HepG2 (cell line): ENCODE measurements around the gene ANKRD13D. TPM values are rescaled to one million over a fixed set of nuclear protein-coding genes. Genes with fewer than 3 reads are reported as not detected.

Experiments
- ARID5B ChIP-seq: IDR thresholded peaks from 2 replicates; pipeline ENCODE4 v1.4.0; 2020; ENCODE audit warnings: mild to moderate bottlenecking, missing genetic modification reagents
- CENPT ChIP-seq: sonication (generic); formaldehyde crosslinking; IDR thresholded peaks from 2 replicates; pipeline ENCODE4 v1.8.0; 2022; ENCODE audit warnings: low read depth, mild to moderate bottlenecking, moderate library complexity, missing genetic modification reagents
- DNMT1 ChIP-seq: sonication (generic); formaldehyde crosslinking; IDR thresholded peaks from 2 replicates; pipeline ENCODE4 v1.5.1; 2020; ENCODE audit warnings: mild to moderate bottlenecking, missing genetic modification reagents
- EED ChIP-seq: sonication (generic); formaldehyde crosslinking; IDR thresholded peaks from 2 replicates; pipeline ENCODE4 v1.5.0; 2020; ENCODE audit warnings: mild to moderate bottlenecking, missing genetic modification reagents
- GLMP ChIP-seq: sonication (generic); formaldehyde crosslinking; IDR thresholded peaks from 2 replicates; pipeline ENCODE4 v1.9.0; 2021; ENCODE audit warnings: missing genetic modification reagents, mild to moderate bottlenecking, borderline replicate concordance
- HNF4A ChIP-seq: sonication (generic); formaldehyde crosslinking; IDR thresholded peaks from 2 replicates; pipeline ENCODE4 v1.4.0; 2020; ENCODE audit warnings: missing genetic modification reagents
- ISL2 ChIP-seq: sonication (generic); formaldehyde crosslinking; IDR thresholded peaks from 2 replicates; pipeline ENCODE4 v1.5.0; 2020; ENCODE audit warnings: missing genetic modification reagents
- JUND ChIP-seq: sonication (generic); formaldehyde crosslinking; IDR thresholded peaks from 2 replicates; pipeline ENCODE4 v1.8.0; 2022; ENCODE audit warnings: mild to moderate bottlenecking, missing genetic modification reagents
- KAT8 ChIP-seq: IDR thresholded peaks from 2 replicates; pipeline ENCODE4 v1.6.1; 2016; ENCODE audit warnings: missing genetic modification reagents, missing compliant biosample characterization
- MIXL1 ChIP-seq: IDR thresholded peaks from 2 replicates; pipeline ENCODE4 v1.6.1; 2016
- NR2F1 ChIP-seq, 2 experiments: fragments of 450-650 bp in 1 of 2; formaldehyde crosslinking in 1 of 2; IDR thresholded peaks; 2 replicates each; pipeline versions ENCODE4 v1.5.0 to v1.6.1; 2016 to 2020; ENCODE audit warnings: mild to moderate bottlenecking in 1 of 2, missing compliant biosample characterization in 1 of 2, missing genetic modification reagents in 1 of 2, moderate library complexity in 1 of 2
- PHF20 ChIP-seq: sonication (generic); formaldehyde crosslinking; IDR thresholded peaks from 2 replicates; pipeline ENCODE4 v1.5.0; 2020; ENCODE audit warnings: mild to moderate bottlenecking, missing genetic modification reagents
- POLR2A ChIP-seq, 2 experiments: IDR thresholded peaks; 2 replicates each; pipeline ENCODE4 v1.6.1; 2011; ENCODE audit warnings: low read depth in 2 of 2, low read length in 2 of 2, mild to moderate bottlenecking in 1 of 2, moderate library complexity in 1 of 2; ENCODE audit not compliant: insufficient read depth in 1 of 2
- PPARG ChIP-seq: conservative IDR thresholded peaks from 2 replicates; pipeline ENCODE4 v1.6.1; 2016; ENCODE audit warnings: missing biosample characterization, missing genetic modification reagents
- THAP11 ChIP-seq: IDR thresholded peaks from 2 replicates; pipeline ENCODE4 v1.6.1; 2016; ENCODE audit warnings: missing biosample characterization, missing genetic modification reagents
- ZBTB1 ChIP-seq: sonication (generic); formaldehyde crosslinking; IDR thresholded peaks from 2 replicates; pipeline ENCODE4 v1.4.0; 2020; ENCODE audit warnings: missing genetic modification reagents, borderline replicate concordance
- ZC3H4 ChIP-seq: sonication (generic); formaldehyde crosslinking; IDR thresholded peaks from 2 replicates; pipeline ENCODE4 v1.4.0; 2020; ENCODE audit warnings: missing genetic modification reagents, borderline replicate concordance
- ZNF101 ChIP-seq: sonication (generic); formaldehyde crosslinking; IDR thresholded peaks from 2 replicates; pipeline ENCODE4 v1.4.0; 2020; ENCODE audit warnings: mild to moderate bottlenecking, low read depth, missing genetic modification reagents, borderline replicate concordance
- ZNF512 ChIP-seq: sonication (generic); formaldehyde crosslinking; IDR thresholded peaks from 2 replicates; pipeline ENCODE4 v1.4.0; 2020; ENCODE audit warnings: mild to moderate bottlenecking, missing genetic modification reagents
- ZNF552 ChIP-seq: sonication (generic); formaldehyde crosslinking; IDR thresholded peaks from 2 replicates; pipeline ENCODE4 v1.9.0; 2022; ENCODE audit warnings: missing genetic modification reagents, mild to moderate bottlenecking, borderline replicate concordance
- ZNF576 ChIP-seq: sonication (generic); formaldehyde crosslinking; IDR thresholded peaks from 2 replicates; pipeline ENCODE4 v1.4.0; 2020; ENCODE audit warnings: mild to moderate bottlenecking, missing genetic modification reagents
- ZNF589 ChIP-seq: sonication (generic); formaldehyde crosslinking; conservative IDR thresholded peaks from 2 replicates; pipeline ENCODE4 v1.8.0; 2022; ENCODE audit warnings: mild to moderate bottlenecking, moderate library complexity, missing genetic modification reagents
- ZNF740 ChIP-seq: sonication (generic); formaldehyde crosslinking; IDR thresholded peaks from 2 replicates; pipeline ENCODE4 v1.4.0; 2020; ENCODE audit warnings: missing genetic modification reagents
- ZNF781 ChIP-seq: sonication (generic); formaldehyde crosslinking; IDR thresholded peaks from 2 replicates; pipeline ENCODE4 v1.5.1; 2020; ENCODE audit warnings: borderline replicate concordance, mild to moderate bottlenecking, missing genetic modification reagents; ENCODE audit errors: not compliant biosample characterization
- polyA plus RNA-seq, 8 experiments: library from polyadenylated mRNA; depleted of rRNA in 3 of 8; stranded (reverse) in 7 of 8; unstranded in 1 of 8; fragments of >200 nt; fragmentation: Illumina TruSeq in 4 of 8; extraction: Trizol in 4 of 8; gene quantifications; 2 replicates each; pipeline versions ENCODE4 v1.2.1 to v1.2.3, GENCODE V29; 2011 to 2016; ENCODE audit warnings: low read depth in 4 of 8, missing spikeins in 1 of 8, mixed read lengths in 1 of 8; ENCODE audit not compliant: insufficient read depth in 1 of 8
- total RNA-seq, 5 experiments: library from RNA; depleted of rRNA; stranded (reverse); fragments of >200 nt; fragmentation: Illumina TruSeq; extraction: Trizol; gene quantifications; 2 replicates each; pipeline ENCODE4 v1.2.3, GENCODE V29; 2016; ENCODE audit warnings: low read depth in 1 of 5

ANKRD13D gene
- total and polyA plus RNA-seq, 2 of the 13 experiments (the other 11 are each of a cell fraction or from before 2014, with no cell fraction given): 18.6 to 27.3 TPM

GRCh38 chr11:67303132-67303834, 14.2 kb downstream of the ANKRD13D start, which contains the start of gene SSH3 (continued):
- no peak for TF ChIP-seq ZNF552 (CRISPR knock-in tag)
- TF ChIP-seq JUND (CRISPR knock-in tag): no peak
- peak; percentile 24; the same call in 1 of the 2 replicates for TF ChIP-seq KAT8 (CRISPR knock-in tag)
- no peak for TF ChIP-seq ZNF740 (CRISPR knock-in tag)
- no peak; the same call in 1 of the 2 replicates for TF ChIP-seq CENPT (CRISPR knock-in tag)
- no peak for TF ChIP-seq MIXL1 (CRISPR knock-in tag)
- no peak for TF ChIP-seq ARID5B (CRISPR knock-in tag)
- no peak; the same call in 1 of the 2 replicates for TF ChIP-seq ISL2 (CRISPR knock-in tag)
- no peak for TF ChIP-seq ZNF781
- 0 out of 4 replicates have a peak, but pooled peaks of 1 of the 2 experiments have one; percentile 10 for TF ChIP-seq NR2F1 (CRISPR knock-in tag; IDR thresholded peaks at IDR 0.05)
- no peak for TF ChIP-seq ZNF576 (CRISPR knock-in tag)
- TF ChIP-seq THAP11 (CRISPR knock-in tag): peak; percentile 32; the same call in 1 of the 2 replicates
- no peak for TF ChIP-seq ZNF589 (CRISPR knock-in tag)
- TF ChIP-seq PHF20: peak; percentile 41; the same call in 1 of the 2 replicates
- no peak for TF ChIP-seq ZNF101
- TF ChIP-seq ZNF512 (CRISPR knock-in tag): no peak
- no peak; the same call in 1 of the 2 replicates for TF ChIP-seq ZC3H4
- TF ChIP-seq HNF4A (CRISPR knock-in tag): no peak
- no peak for TF ChIP-seq GLMP (CRISPR knock-in tag)
- TF ChIP-seq DNMT1: peak; percentile 80; the same call in 1 of the 2 replicates
- peak in 1 of 2 experiments; percentile 69; a peak in 2 of 4 replicates for TF ChIP-seq POLR2A (IDR thresholded peaks at IDR 0.05; ENCODE audit: insufficient read depth in 1 of 2, low read depth in 2 of 2, low read length in 2 of 2)
- TF ChIP-seq ZBTB1: no peak
- TF ChIP-seq EED: no peak; the same call in 1 of the 2 replicates
- TF ChIP-seq PPARG (CRISPR knock-in tag): no peak
